Spleen (tissue), 11 donors: ENCODE results near the gene FAM107B. TPM values are rescaled to one million over a fixed set of nuclear protein-coding genes. Genes with fewer than 3 reads are reported as not detected.

Experiments used
- DNase-seq: peaks from one replicate; pipeline ENCODE4 v3.0.0-alpha.2; 2020
- H3K27ac ChIP-seq, 8 donors: fragments of 200-600 bp; sonication (generic) in 7 of 8; 1 replicate in 4 of 8; 2 replicates in 4 of 8; pipeline versions ENCODE4 v1.5.0 to v1.8.0; 2016 to 2021; ENCODE audit warnings: inconsistent platforms in 4 of 8, mild to moderate bottlenecking in 4 of 8, moderate library complexity in 1 of 8
- H3K27me3 ChIP-seq, 7 donors: fragments of 200-600 bp; sonication (generic) in 6 of 7; replicated peaks in 1 of 7; 1 replicate in 4 of 7; 2 replicates in 3 of 7; pipeline versions ENCODE4 v1.5.0 to v1.8.0; 2016 to 2021; ENCODE audit warnings: inconsistent platforms in 3 of 7, mild to moderate bottlenecking in 1 of 7
- H3K36me3 ChIP-seq, 6 donors: fragments of 200-600 bp; sonication (generic) in 5 of 6; 1 replicate in 4 of 6; 2 replicates in 2 of 6; pipeline versions ENCODE4 v1.5.0 to v1.8.0; 2016 to 2021; ENCODE audit warnings: inconsistent platforms in 2 of 6
- H3K4me1 ChIP-seq, 6 donors: fragments of 200-600 bp; sonication (generic) in 5 of 6; 1 replicate in 3 of 6; 2 replicates in 3 of 6; pipeline versions ENCODE4 v1.5.0 to v1.8.0; 2016 to 2021; ENCODE audit warnings: inconsistent platforms in 3 of 6
- H3K4me3 ChIP-seq, 8 donors: fragments of 200-600 bp; sonication (generic) in 7 of 8; 1 replicate in 4 of 8; 2 replicates in 4 of 8; pipeline versions ENCODE4 v1.5.0 to v1.8.0; 2016 to 2021; ENCODE audit warnings: inconsistent platforms in 4 of 8, mild to moderate bottlenecking in 4 of 8, moderate library complexity in 2 of 8
- H3K9me3 ChIP-seq, 8 donors: fragments of 200-600 bp; sonication (generic) in 7 of 8; 1 replicate in 4 of 8; 2 replicates in 4 of 8; pipeline versions ENCODE4 v1.5.0 to v1.8.0; 2016 to 2021; ENCODE audit warnings: inconsistent platforms in 4 of 8
- CTCF ChIP-seq, 11 experiments: fragments of 200-600 bp in 7 of 11; fragments of 450-650 bp in 4 of 11; sonication (generic) in 4 of 11; IDR thresholded peaks in 8 of 11; conservative IDR thresholded peaks in 3 of 11; 1 replicate in 7 of 11; 2 replicates in 4 of 11; pipeline versions ENCODE4 v1.4.0 to v1.8.0; 2016 to 2021; ENCODE audit warnings: antibody characterized with exemption in 11 of 11, inconsistent platforms in 4 of 11, mild to moderate bottlenecking in 1 of 11
- POLR2A ChIP-seq, 3 donors: fragments of 450-650 bp; IDR thresholded peaks; one replicate each; pipeline ENCODE4 v1.5.1; 2017; ENCODE audit warnings: antibody characterized with exemption in 3 of 3, mild to moderate bottlenecking in 1 of 3
- POLR2AphosphoS5 ChIP-seq, 3 donors: sonication (generic); formaldehyde crosslinking; IDR thresholded peaks; one replicate each; pipeline ENCODE4 v1.5.1; 2017; ENCODE audit warnings: antibody characterized with exemption in 3 of 3
- WGBS, 5 donors: extraction: QIAGEN DNeasy Blood & Tissue Kit in 3 of 5; methylation state at CpG; one replicate each; pipeline versions ENCODE4 v1.1.5 to v1.1.7; 2013 to 2018; 5-methylcytosine and 5-hydroxymethylcytosine counted together
- intact Hi-C: fragments of 100-400 bp; cut with DNase I; formaldehyde crosslinking; loops from one replicate; pipeline ENCODE4 v1.15.0; 2023; ENCODE audit warnings: low total_unique reads
- polyA plus RNA-seq, 3 donors: library from polyadenylated mRNA; stranded (reverse); fragments of 200-250 nt; gene quantifications; one replicate each; pipeline ENCODE4 v1.2.1, GENCODE V29; 2013
- total RNA-seq, 7 donors: library from RNA; depleted of rRNA in 3 of 7; stranded (reverse); fragments of >200 nt in 3 of 7; fragmentation: NEBNext Ultra II Directional in 4 of 7; extraction: Animal tissue kit (Norgen Biotek cat#: 25700) in 4 of 7; gene quantifications; one replicate each; pipeline versions ENCODE4 v1.1.0 to v1.2.1, GENCODE V29; 2016 to 2021
- donor health status: healthy with polysubstance abuse.
- donor health status: DM: no; HTN: no; CAD: no; lungs with moderate emphysema.
- donor health status: DM: no; HTN: no; CAD: no.
- donor health status: Bipolar disorder and iron deficiency.
- donor health status: healthy.
- donor health status: DM: no; HTN: no; CAD: no.
- donor health status: DM: yes; HTN: yes; CAD: no.

Gene FAM107B
- total and polyA plus RNA-seq, 10 donors: 40.1 to 115 (median 75.5) TPM

- Histone ChIP-seq H3K4me1 (peaks cover 20 to 98% (median 64%) of the 10 kb centered on the region in 6 donors), H3K27me3 (no peaks in the 10 kb centered on the region), H3K9me3 (no peaks in the 10 kb centered on the region), H3K27ac (peak overlapping the region in 7 of 8 donors; percentile 60 to 93 (median 75)), H3K36me3 (peaks cover 0 to 15% (median 8%) of the 10 kb centered on the region in 6 donors), H3K4me3 (peak overlapping the region in 1 of 8 donors; percentile 38)
- DNase-seq: no peak
- no peak for TF ChIP-seq POLR2A (IDR thresholded peaks at IDR 0.05)
- no peak for TF ChIP-seq POLR2AphosphoS5 (IDR thresholded peaks at IDR 0.05)
- TF ChIP-seq CTCF (IDR thresholded peaks at IDR 0.05 in 8 of 11, conservative IDR thresholded peaks at IDR 0.05 in 3 of 11): no peak
- WGBS, 5 donors: 43 to 63% (median 52%) methylated on average over 13 of the region's 13 CpGs
- intact Hi-C loops: no loop called here
These were observed 186.4 kb downstream of the FAM107B start for GRCh38 chr10:14588084-14588937.

GRCh38 chr10:14587540-14588083 is 187.1 kb downstream of the FAM107B start:
- H3K4me1 ChIP-seq: peaks cover 20 to 98% (median 70%) of the 10 kb centered on the region in 6 donors
- 29 to 52% (median 43%) methylated on average over 6 of the region's 6 CpGs for WGBS, 5 donors
- H3K4me3 ChIP-seq: peak overlapping the region in 1 of 8 donors; percentile 38
- H3K36me3 ChIP-seq: peaks cover 0 to 8% (median 4%) of the 10 kb centered on the region in 6 donors
- no peaks in the 10 kb centered on the region for H3K9me3 ChIP-seq
- DNase-seq: no peak
- intact Hi-C loops: no loop called here
- TF ChIP-seq POLR2AphosphoS5 (IDR thresholded peaks at IDR 0.05) (no peak), POLR2A (IDR thresholded peaks at IDR 0.05) (no peak), CTCF (IDR thresholded peaks at IDR 0.05 in 8 of 11, conservative IDR thresholded peaks at IDR 0.05 in 3 of 11) (no peak)
- H3K27ac ChIP-seq: peak overlapping the region in 7 of 8 donors; percentile 60 to 93 (median 75)
- no peaks in the 10 kb centered on the region for H3K27me3 ChIP-seq

- intact Hi-C loops: no loop called here
- peaks cover 0 to 1% (median under 1%) of the 10 kb centered on the region in 6 donors for H3K36me3 ChIP-seq
- no peak for TF ChIP-seq POLR2AphosphoS5 (IDR thresholded peaks at IDR 0.05)
- TF ChIP-seq CTCF (IDR thresholded peaks at IDR 0.05 in 8 of 11, conservative IDR thresholded peaks at IDR 0.05 in 3 of 11): no peak
- TF ChIP-seq POLR2A (IDR thresholded peaks at IDR 0.05): no peak
- no peak overlapping the region for H3K4me3 ChIP-seq
- H3K27me3 ChIP-seq: no peaks in the 10 kb centered on the region
- H3K4me1 ChIP-seq: peaks cover 20 to 98% (median 76%) of the 10 kb centered on the region in 6 donors
- no peaks in the 10 kb centered on the region for H3K9me3 ChIP-seq
- WGBS, 5 donors: 66 to 91% (median 83%) methylated on average over 6 of the region's 6 CpGs
- H3K27ac ChIP-seq: peak overlapping the region; percentile 10 to 93 (median 70)
- DNase-seq: no peak
These were observed 187.8 kb downstream of the FAM107B start for GRCh38 chr10:14586901-14587300.
